HG02588 (cell line): Measurements from ENCODE around the gene TSPAN32.

Experiments
- ATAC-seq: cut with Tn5 transposase; IDR thresholded peaks from one replicate; pipeline ENCODE4 v1.9.1; 2021; ENCODE audit warnings: mild to moderate bottlenecking, moderate library complexity; ENCODE audit not compliant: unreplicated experiment

Gene TSPAN32

DNA sequence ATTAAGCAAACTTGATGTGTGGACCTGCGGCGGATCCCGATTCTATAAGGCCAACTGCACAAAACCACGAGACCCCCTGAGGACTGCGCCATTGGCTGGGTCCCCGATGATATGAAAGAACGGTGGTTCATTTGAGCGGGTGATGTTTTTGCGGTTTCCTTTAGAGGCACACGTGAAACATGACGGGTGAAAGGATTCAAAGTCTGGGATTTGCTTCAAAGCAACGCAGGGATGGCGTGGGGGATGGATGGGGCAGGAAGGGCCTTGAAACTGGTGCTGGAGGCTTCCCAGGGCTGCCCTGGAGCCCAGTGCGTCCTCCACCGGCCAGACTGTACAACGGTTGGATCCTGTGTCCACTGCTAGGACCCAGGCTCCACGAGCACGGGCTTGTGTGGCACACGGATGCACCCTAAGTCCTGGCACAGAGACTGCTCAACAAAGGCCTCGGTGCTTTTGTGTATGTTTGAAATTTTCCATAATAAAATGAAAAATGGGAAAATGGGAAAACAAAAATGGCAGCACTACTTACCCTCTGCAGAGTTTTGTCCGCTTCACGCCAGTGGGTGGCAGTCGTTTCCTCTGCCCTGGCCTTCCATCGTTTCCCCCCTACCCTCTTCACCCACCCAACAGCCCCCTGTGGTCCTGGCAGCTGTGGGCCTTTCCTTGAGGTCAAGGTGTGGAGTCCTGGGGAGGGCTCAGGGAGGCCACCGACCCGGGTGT lies 35.1 kb upstream of the TSPAN32 start:
- no peak for ATAC-seq

DNA sequence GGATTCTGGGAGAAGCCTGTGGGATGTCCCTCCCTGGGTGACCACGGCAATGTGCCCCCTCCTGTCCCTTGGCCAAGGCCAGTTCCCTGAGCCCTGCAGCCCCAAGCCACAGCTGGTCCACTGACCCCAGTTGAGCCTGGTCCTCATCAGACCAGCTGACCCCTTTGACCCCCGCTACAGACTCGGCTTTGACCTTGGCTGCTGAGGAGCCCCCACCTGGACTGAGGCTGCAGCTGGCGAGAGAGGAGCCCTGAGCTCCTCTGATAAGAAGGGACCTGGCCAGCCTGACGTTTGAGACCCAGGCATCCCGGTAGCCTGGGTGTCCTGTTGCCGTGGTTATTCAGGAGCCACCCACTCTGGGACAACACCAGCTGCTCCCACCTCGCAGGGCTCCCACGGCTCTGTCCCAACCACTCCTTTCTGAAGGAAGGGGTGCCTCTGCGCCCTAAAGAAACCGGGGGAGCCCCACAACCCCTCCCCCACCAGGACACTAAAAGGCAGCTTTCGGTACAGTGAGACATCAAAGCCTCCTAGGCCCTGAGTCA lies 34.4 kb upstream of the TSPAN32 start:
- ATAC-seq, result no peak

DNA sequence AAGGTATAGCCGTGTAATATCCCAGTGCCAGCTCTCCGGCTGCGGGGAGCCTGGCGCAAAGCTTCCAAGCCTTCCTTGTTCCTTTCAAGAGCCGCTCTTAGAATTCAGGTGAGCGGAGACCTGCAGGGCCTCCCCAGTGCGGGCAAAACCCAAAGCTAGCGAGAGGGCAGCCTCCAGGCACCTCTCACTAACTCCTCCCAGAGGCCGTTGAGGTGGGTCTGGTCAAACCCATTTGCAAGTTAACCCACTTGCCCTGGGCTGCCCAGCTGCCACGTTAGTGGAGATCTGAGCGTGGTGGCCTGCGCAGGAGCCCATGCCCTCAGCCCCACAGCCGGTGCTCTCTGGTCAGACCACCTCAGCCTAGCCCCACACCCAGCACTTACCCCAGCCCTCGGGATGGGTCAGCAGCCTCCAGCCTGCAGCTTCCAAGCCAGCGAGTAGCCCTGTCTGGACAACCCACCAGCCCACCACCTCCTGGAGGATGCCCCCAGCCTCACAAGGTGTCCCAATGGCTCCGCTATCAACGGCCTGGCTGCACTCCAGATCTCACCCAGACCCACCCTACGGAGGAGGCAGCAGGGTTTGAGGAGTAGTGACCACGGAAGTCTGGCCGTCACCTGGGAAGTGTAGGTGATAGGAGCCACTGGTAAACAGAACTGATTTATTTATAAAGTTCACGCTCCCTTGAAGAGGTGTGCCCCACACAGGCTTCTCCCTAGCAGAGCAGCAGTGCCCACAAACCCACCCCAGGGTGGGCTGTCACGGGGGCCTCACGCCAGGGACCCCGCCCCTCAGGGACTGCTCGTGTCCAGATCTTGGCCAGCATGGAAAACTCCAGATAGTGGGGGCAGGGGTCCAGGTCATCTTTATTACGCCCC lies 33.7 kb upstream of the TSPAN32 start:
- ATAC-seq, result no peak

DNA sequence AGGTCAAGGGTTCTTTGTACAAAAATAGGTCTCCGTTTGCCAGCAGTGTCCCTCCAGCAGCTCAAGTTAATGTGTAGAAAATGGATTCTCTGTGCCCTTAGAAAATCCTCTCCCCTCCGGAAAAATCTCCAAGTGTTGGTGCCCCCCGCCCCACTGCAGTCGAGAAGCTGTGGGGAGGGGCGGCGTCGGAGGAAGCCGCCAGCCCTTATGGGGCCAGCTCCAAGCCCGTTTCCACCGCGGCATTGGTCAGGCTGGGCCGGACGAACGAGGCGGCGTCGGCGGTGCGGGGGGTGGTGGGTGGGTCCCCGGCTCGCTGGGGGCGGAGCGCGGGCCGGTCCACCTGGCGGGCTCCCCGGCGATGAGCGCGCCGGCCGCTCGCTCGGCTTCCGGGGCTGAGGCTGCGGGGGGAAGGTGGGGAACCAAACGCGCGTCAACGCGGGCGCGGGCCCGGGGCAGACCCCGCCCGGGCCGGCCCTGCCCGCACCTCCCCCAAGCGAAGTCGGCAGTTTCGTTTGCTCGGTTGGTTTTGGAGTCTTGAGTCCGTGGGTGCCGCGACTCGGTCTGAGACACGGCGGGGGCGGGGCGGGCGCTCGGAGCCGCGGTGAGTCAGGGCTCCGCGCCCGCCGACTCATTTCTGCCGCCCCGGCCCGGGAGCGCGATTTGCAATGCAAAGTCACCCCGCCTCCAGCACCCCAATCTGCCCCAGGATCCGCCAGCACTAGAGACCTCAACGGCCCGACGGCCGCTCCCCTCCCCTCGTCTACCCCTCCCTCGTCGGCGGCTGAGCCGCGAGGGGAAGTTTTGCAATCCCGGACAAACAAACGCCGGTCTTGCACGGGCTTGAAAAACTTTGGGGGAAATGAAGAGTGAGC lies 32.8 kb upstream of the TSPAN32 start:
- ATAC-seq, result no peak

- no peak for ATAC-seq
Observed at GRCh38 chr11:2269601-2270321, 32.1 kb upstream of the TSPAN32 start.

DNA sequence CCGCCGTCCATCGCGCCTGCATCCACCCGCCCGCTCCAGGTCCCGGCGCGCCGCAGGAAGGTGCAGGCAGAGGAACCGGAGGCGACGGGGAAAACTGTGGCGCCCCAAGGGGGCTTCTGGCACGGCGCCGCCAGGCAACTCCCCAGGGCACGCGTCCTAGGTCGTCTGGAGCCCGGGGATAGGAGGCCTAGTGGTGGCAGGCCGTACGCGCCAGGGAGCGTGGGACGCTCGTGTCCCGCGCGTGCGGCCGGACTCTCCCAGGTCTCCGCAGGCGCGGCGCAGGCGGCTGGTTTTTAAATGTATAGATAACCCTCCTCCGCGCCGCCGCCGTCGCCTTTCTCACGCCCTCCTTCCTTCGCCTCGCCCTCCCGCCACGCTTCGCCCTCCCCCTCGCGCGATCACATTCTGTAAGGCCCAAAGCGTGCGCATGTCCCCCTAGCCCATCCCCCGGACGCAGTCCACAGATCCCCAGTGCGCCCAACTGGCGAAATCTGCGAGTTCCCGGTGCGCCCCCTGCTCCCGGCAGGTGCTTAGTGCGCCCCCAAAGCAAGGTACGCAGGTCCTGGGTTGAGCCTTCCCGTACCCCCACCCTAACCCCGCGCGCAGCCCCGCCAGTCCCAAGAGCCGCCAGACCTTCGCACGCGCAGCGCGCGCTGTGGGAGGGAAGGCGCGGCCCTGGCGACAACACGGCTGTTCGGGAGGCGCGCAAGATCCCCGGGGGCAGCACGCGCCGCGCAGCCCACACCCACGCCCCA lies 31.3 kb upstream of the TSPAN32 start, which contains the start of gene ASCL2:
Gene ASCL2 (minus strand): TSS at position 267 of the 755 bp plus-strand sequence. CDS start 256 bp downstream, at position 11.
- no peak for ATAC-seq

DNA sequence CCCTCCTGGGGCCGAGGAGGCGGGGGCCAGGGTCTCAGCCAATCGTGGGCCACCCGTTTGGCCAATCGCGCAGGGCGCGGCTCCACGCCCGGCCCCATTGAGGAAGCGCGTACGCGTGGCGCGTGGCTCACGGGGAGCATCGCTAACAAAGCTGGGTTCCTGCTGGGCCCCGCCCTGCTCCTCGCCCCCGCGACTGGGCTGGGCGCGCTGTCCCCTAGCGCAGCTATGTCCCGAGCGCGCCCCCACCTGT lies 30.8 kb upstream of the TSPAN32 start:
- ATAC-seq, result no peak

DNA sequence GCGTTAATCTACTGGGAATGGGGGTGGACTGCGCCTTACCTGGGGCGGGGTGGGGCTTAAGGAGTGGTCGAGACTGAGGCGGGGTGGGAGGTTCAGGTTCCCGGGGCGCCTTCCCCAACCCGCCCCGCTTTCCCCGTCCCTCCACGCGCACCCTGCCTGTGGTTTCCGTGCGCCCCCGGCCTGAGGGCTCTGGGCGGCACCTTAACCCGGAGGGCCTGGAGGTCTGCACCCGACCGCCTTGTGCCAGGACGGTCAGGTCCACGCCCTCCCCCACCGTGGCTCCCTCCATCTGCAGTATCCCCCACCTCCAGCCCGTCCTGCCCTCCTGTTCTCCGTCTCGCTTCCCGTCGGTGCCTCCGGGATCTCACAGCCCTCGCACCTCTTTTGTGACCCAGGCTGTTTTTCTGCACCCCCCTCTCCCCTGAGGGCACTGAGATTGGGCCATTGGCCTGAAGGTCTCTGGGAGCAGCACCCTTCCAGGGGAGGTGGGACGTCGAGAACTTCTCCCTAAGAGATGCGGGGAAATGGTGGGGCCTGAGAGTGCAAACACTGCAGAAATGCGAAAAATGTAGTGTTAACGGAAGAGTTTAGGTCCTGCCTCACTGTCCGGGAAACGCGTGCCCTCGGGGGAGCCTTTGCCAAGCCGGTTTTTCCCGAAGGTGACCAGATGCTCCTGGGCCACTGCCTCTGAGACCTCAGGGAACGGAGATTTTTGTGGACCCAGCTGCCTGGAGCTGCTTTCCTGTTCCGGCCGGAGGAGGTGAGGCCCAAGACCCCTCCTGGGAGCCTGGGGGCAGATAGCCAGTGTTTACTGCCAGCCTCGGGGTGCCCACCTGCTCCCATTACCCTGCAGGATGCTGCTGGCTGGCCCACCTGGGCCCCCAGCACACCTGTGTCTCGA lies 30.2 kb upstream of the TSPAN32 start:
- no peak for ATAC-seq

DNA sequence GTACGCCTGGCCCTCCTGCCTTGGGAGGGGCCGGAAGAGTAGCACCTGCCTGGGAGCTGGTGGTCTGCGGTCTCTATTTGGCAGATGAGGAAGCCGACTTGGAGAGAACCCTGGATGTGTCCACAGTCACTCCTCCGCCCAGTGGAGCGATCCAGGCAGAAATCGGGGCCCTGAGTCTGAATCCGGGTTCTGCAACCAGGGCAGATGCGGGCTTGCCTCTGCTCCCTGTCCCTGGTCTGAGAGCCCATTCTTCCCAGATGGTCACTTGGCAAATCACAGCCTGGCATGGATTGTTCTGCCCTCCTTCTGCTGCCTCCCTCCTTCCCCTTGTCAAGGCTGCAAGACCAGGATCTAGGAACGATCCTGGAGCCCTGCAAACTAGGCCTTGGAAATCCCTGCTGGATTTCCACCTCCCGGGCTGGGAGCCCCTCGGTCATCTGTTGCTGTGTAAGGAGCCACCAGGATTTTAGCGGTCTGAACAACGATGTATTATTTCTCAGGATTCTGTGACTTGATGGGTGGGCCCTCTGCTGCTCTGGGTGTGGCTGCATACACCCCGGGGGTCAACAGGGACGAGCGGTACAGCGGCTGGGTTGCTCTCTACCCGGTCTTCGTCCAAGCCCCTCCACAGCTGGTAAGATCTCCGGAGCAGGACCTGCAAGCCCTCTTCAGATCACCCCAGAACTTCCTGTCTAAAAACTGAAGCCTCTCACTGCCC lies 29.4 kb upstream of the TSPAN32 start:
- no peak for ATAC-seq

DNA sequence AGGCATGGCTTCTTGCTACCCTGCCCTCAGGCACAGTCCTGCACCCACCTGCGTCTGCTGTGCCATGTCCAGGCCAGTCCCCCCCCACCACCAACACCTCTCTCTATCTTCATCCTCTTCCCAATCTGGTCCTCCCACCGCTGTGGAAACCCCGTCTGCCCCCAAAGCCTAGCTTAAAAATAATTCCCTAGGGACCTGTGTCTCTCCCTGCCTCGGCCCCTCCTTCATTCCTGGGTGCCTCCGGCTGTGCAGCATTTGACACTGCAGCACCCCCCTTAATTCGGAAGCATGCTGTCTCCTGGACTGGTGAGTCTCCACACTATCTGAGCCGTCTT lies 28.9 kb upstream of the TSPAN32 start:
- no peak for ATAC-seq

- ATAC-seq, result no peak
Observed at GRCh38 chr11:2273311-2273710, 28.5 kb upstream of the TSPAN32 start.

DNA sequence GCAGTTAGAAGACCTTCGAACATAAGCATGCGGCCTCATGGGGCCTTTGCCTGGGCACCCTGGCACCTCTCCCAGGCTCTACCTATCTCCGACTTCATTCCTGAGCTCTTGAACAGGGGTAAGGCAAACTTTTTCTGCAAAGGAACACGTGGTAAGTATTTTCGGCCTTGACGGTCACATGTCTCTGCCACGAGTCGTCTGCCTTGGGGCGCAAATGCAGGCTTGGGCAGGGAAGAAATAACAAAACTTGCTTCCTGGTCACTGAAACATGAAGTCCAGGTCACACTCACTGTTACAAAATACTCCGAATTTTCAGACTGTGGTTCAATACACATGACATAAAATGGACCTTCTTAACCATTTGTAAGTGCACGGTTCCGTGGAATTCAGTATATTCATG lies 28.0 kb upstream of the TSPAN32 start:
- no peak for ATAC-seq

GRCh38 chr11:2275334-2276279 lies 26.2 kb upstream of the TSPAN32 start:
- ATAC-seq, result no peak

DNA sequence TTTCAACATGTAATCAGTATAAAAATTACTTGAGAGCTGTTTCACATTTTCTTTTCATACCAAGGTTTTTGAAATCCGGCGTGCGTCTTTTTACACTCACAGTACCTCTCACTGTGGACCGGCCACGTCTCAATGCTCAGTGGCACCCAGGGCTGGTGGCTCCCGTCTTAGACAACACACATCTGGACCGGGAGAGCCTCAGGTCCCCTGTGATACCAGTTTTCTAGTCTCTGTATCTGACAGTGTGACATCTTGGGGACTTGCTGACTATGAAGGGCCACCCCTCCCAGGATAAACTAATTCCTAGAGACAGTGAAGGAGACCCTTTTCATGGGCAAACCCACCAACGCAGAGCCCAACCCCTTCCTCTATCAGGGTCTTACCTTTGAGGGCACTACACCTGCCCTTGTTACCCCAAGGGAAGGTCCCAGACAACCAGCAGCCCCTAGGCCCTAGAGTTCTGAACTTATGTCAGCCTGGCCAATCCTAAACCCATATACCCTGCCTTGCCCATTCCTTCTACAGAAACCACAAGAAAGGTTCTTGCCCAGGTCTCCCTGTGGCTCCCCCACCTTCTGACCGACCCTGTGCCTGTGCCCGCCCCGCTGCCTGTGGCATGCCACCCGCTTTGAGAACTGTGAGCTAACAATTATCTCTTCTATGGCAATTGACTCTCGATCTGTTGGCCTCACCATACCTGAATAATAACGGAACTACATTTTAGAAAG lies 25.4 kb upstream of the TSPAN32 start:
- ATAC-seq, result no peak

- ATAC-seq, result no peak
Observed at GRCh38 chr11:2277008-2277346, 24.8 kb upstream of the TSPAN32 start.

GRCh38 chr11:2277933-2278523 lies 23.8 kb upstream of the TSPAN32 start:
- no peak for ATAC-seq
